Neutrophil (primary cell): Measurements from ENCODE around the gene PRMT9.

Experiments
- H3K27ac ChIP-seq: fragments of 200-600 bp; sonication (generic); 2 replicates; pipeline ENCODE4 v1.5.1; 2016; ENCODE audit warnings: mild to moderate bottlenecking, moderate library complexity
- H3K27me3 ChIP-seq: fragments of 200-600 bp; sonication (generic); 2 replicates; pipeline ENCODE4 v1.6.0; 2016; ENCODE audit warnings: mild to moderate bottlenecking
- H3K36me3 ChIP-seq: fragments of 200-600 bp; sonication (generic); 2 replicates; pipeline ENCODE4 v1.5.1; 2017
- H3K4me1 ChIP-seq, 2 experiments: fragments of 200-600 bp in 1 of 2; sonication (generic) in 1 of 2; 1 replicate in 1 of 2; 2 replicates in 1 of 2; pipeline versions ENCODE4 v1.5.1 to v1.6.1; 2013 to 2016; ENCODE audit warnings: low read depth in 1 of 2, low read length in 1 of 2, mild to moderate bottlenecking in 1 of 2, moderate library complexity in 1 of 2; ENCODE audit not compliant: control insufficient read depth in 1 of 2, insufficient read depth in 1 of 2
- H3K4me3 ChIP-seq, 2 experiments: fragments of 200-600 bp in 1 of 2; sonication (generic) in 1 of 2; 1 replicate in 1 of 2; 2 replicates in 1 of 2; pipeline ENCODE4 v1.5.1; 2013 to 2016; ENCODE audit warnings: low read depth in 1 of 2, low read length in 1 of 2, mild to moderate bottlenecking in 1 of 2, moderate library complexity in 1 of 2
- H3K9me3 ChIP-seq: fragments of 200-600 bp; sonication (generic); 2 replicates; pipeline ENCODE4 v1.5.1; 2016
- CTCF ChIP-seq: fragments of 200-600 bp; sonication (generic); IDR thresholded peaks from 2 replicates; pipeline ENCODE4 v1.5.1; 2016; ENCODE audit warnings: antibody characterized with exemption

PRMT9 gene

GRCh38 chr4:147727476-147728028 lies 43.6 kb upstream of the PRMT9 start:
- Histone ChIP-seq H3K9me3 (no peaks in the 10 kb centered on the region), H3K36me3 (no peaks in the 10 kb centered on the region), H3K4me1 (peaks cover 6 to 12% of the 10 kb centered on the region in 2 experiments), H3K4me3 (no peak overlapping the region), H3K27me3 (peaks cover 37% of the 10 kb centered on the region), H3K27ac (no peak overlapping the region)
- TF ChIP-seq CTCF: no peak

GRCh38 chr4:147725673-147726072 lies 41.7 kb upstream of the PRMT9 start:
- peaks cover 18% of the 10 kb centered on the region for H3K27me3 ChIP-seq
- H3K36me3 ChIP-seq: no peaks in the 10 kb centered on the region
- no peak overlapping the region for H3K4me3 ChIP-seq
- H3K9me3 ChIP-seq: no peaks in the 10 kb centered on the region
- TF ChIP-seq CTCF: no peak
- no peak overlapping the region for H3K27ac ChIP-seq
- H3K4me1 ChIP-seq: no peaks in the 10 kb centered on the region

GRCh38 chr4:147724468-147725201 lies 40.7 kb upstream of the PRMT9 start:
- Histone ChIP-seq H3K27me3 (peaks cover 8% of the 10 kb centered on the region), H3K27ac (no peak overlapping the region)

GRCh38 chr4:147723326-147723725 lies 39.4 kb upstream of the PRMT9 start:
- no peak overlapping the region for H3K27ac ChIP-seq
- no peak for TF ChIP-seq CTCF

More at GRCh38 chr4:147724468-147725201, 40.7 kb upstream of the PRMT9 start:
- no peaks in the 10 kb centered on the region for H3K4me1 ChIP-seq
- no peaks in the 10 kb centered on the region for H3K9me3 ChIP-seq
- H3K36me3 ChIP-seq: no peaks in the 10 kb centered on the region
- TF ChIP-seq CTCF: no peak
- no peak overlapping the region for H3K4me3 ChIP-seq

GRCh38 chr4:147717878-147718277 lies 33.9 kb upstream of the PRMT9 start:
- Histone ChIP-seq H3K27me3 (no peaks in the 10 kb centered on the region), H3K36me3 (no peaks in the 10 kb centered on the region), H3K9me3 (no peaks in the 10 kb centered on the region), H3K4me1 (no peaks in the 10 kb centered on the region), H3K27ac (no peak overlapping the region), H3K4me3 (no peak overlapping the region)
- no peak for TF ChIP-seq CTCF

More at GRCh38 chr4:147723326-147723725, 39.4 kb upstream of the PRMT9 start:
- Histone ChIP-seq H3K27me3 (peaks cover 7% of the 10 kb centered on the region), H3K36me3 (no peaks in the 10 kb centered on the region), H3K4me1 (no peaks in the 10 kb centered on the region), H3K4me3 (no peak overlapping the region), H3K9me3 (no peaks in the 10 kb centered on the region)
